ENCODE results near the gene EFCAB6.

DNA sequence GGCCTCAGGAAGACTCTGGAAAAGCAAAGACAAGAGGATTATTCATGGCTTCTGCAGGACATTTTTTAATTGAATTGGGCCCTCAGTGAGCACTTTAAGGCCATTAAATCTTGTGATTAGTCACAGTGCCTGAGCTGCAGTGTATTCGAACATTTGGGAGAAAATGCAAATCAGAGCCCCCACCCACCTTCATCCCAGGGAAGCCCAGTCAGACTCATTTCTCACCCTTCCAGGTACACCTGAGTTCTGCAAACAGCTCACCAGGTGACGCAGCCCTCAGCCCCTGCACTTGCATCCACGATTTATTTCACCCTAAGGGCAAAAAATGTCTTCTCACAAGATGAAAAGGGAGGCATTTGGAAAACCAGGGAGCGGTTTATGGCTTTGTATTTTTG lies 271.6 kb downstream of the EFCAB6 start:
- TF ChIP-seq, protein P1, sequence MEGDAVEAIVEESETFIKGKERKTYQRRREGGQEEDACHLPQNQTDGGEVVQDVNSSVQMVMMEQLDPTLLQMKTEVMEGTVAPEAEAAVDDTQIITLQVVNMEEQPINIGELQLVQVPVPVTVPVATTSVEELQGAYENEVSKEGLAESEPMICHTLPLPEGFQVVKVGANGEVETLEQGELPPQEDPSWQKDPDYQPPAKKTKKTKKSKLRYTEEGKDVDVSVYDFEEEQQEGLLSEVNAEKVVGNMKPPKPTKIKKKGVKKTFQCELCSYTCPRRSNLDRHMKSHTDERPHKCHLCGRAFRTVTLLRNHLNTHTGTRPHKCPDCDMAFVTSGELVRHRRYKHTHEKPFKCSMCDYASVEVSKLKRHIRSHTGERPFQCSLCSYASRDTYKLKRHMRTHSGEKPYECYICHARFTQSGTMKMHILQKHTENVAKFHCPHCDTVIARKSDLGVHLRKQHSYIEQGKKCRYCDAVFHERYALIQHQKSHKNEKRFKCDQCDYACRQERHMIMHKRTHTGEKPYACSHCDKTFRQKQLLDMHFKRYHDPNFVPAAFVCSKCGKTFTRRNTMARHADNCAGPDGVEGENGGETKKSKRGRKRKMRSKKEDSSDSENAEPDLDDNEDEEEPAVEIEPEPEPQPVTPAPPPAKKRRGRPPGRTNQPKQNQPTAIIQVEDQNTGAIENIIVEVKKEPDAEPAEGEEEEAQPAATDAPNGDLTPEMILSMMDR (IDR thresholded peaks at IDR 0.05) = no peak
- no peak for TF ChIP-seq ZFX (IDR thresholded peaks at IDR 0.05; ENCODE audit: borderline replicate concordance)
